Endothelial cell of umbilical vein (primary cell): ENCODE results near the gene HECA. TPM values are rescaled to one million over a fixed set of nuclear protein-coding genes. Genes with fewer than 3 reads are reported as not detected.

ENCODE experiments used
- BruUV-seq: library from RNA; stranded (reverse); fragments of 400-500 nt; replicated peaks from 2 replicates; lab custom pipeline; 2021; lab: Mats Ljungman, UMichigan
- CTCF ChIA-PET: fragments of 300-600, 350-600 bp; sonication (Branson Sonifier 250); formaldehyde crosslinking; loops from one replicate; lab custom pipeline; 2021; ENCODE audit warnings: antibody characterized with exemption, inconsistent platforms; lab: Charles Lee
- POLR2A ChIA-PET: fragments of 300-600, 350-600 bp; sonication (Branson Sonifier 250); formaldehyde crosslinking; loops from one replicate; lab custom pipeline; 2021; ENCODE audit warnings: antibody characterized with exemption, inconsistent platforms; lab: Charles Lee
- DNase-seq: peaks from one replicate; pipeline ENCODE4 v3.0.0-alpha.2; 2011; ENCODE audit warnings: low read depth, low spot score
- FAIRE-seq: peaks from 2 replicates; lab custom pipeline; 2011; peaks lifted over from hg19 to GRCh38; lab: Jason Lieb, UNC
- H2AFZ ChIP-seq: 2 replicates; pipeline ENCODE4 v1.6.0; 2012; ENCODE audit warnings: low read depth, low read length, control low read depth, inconsistent platforms
- H3K27ac ChIP-seq: 2 replicates; pipeline ENCODE4 v1.5.1; 2011; ENCODE audit warnings: low read depth, mild to moderate bottlenecking, control low read depth, low read length, moderate library complexity; ENCODE audit not compliant: insufficient read depth
- H3K27me3 ChIP-seq, 2 experiments: 2 replicates each; pipeline versions ENCODE4 v1.6.0 to v1.6.1; 2011; ENCODE audit warnings: low read length in 2 of 2, mixed read lengths in 1 of 2; ENCODE audit not compliant: control insufficient read depth in 2 of 2, insufficient read depth in 2 of 2
- H3K36me3 ChIP-seq, 2 experiments: 2 replicates in 1 of 2; 3 replicates in 1 of 2; pipeline ENCODE4 v1.5.1; 2011; ENCODE audit warnings: low read length in 2 of 2, mild to moderate bottlenecking in 1 of 2, moderate library complexity in 1 of 2; ENCODE audit not compliant: control insufficient read depth in 2 of 2, insufficient read depth in 2 of 2; ENCODE audit errors: extremely low read depth in 1 of 2
- H3K4me1 ChIP-seq: 3 replicates; pipeline ENCODE4 v1.5.1; 2011; ENCODE audit warnings: mild to moderate bottlenecking, low read length; ENCODE audit not compliant: control insufficient read depth, insufficient read depth; ENCODE audit errors: extremely low read depth
- H3K4me2 ChIP-seq: 2 replicates; pipeline ENCODE4 v1.6.1; 2011; ENCODE audit warnings: low read length, control low read depth, mixed read lengths; ENCODE audit not compliant: insufficient read depth
- H3K4me3 ChIP-seq, 3 experiments: fragments of 200-600 bp in 1 of 3; sonication (generic), shearing (Covaris generic) in 1 of 3; replicated peaks in 1 of 3; 2 replicates each; pipeline ENCODE4 v1.5.1; 2011 to 2016; ENCODE audit warnings: control low read depth in 3 of 3, low read length in 3 of 3, mild to moderate bottlenecking in 2 of 3, inconsistent platforms in 1 of 3, low read depth in 1 of 3, moderate library complexity in 1 of 3; ENCODE audit not compliant: insufficient read depth in 1 of 3
- H3K79me2 ChIP-seq: 2 replicates; pipeline ENCODE4 v1.6.0; 2012; ENCODE audit warnings: low read length, inconsistent platforms; ENCODE audit not compliant: control insufficient read depth, insufficient read depth
- H3K9ac ChIP-seq: replicated peaks from 2 replicates; pipeline ENCODE3; 2011; ENCODE audit warnings: low read length, control low read depth; ENCODE audit not compliant: insufficient read depth; ENCODE audit errors: extremely low read depth
- H3K9me1 ChIP-seq: replicated peaks from 3 replicates; pipeline ENCODE4 v1.6.0; 2011; ENCODE audit warnings: mild to moderate bottlenecking, low read length; ENCODE audit not compliant: control insufficient read depth, insufficient read depth; ENCODE audit errors: extremely low read depth
- H3K9me3 ChIP-seq: replicated peaks from 2 replicates; pipeline ENCODE4 v1.5.1; 2012; ENCODE audit warnings: low read length, inconsistent platforms; ENCODE audit not compliant: control insufficient read depth, insufficient read depth
- H4K20me1 ChIP-seq: replicated peaks from 2 replicates; pipeline ENCODE3; 2011; ENCODE audit warnings: mild to moderate bottlenecking, low read length; ENCODE audit not compliant: control insufficient read depth, insufficient read depth; ENCODE audit errors: extremely low read depth
- CTCF ChIP-seq, 2 donors: IDR thresholded peaks; 1 replicate in 1 of 2; 2 replicates in 1 of 2; pipeline ENCODE4 v1.5.1; 2011; ENCODE audit warnings: low read length in 2 of 2, mild to moderate bottlenecking in 2 of 2, moderate library complexity in 2 of 2, control low read depth in 1 of 2, inconsistent platforms in 1 of 2, low read depth in 1 of 2; ENCODE audit not compliant: insufficient read depth in 1 of 2; ENCODE audit errors: extremely low read depth in 1 of 2
- EZH2 ChIP-seq: IDR thresholded peaks from 2 replicates; pipeline ENCODE4 v1.6.1; 2012; ENCODE audit warnings: borderline replicate concordance, low read depth, mild to moderate bottlenecking, moderate library complexity, low read length, inconsistent platforms; ENCODE audit not compliant: severe bottlenecking
- FOS ChIP-seq: IDR thresholded peaks from 2 replicates; pipeline ENCODE4 v1.6.1; 2011; ENCODE audit warnings: mild to moderate bottlenecking, low read length, moderate library complexity, borderline replicate concordance; ENCODE audit not compliant: insufficient read depth
- GATA2 ChIP-seq: IDR thresholded peaks from 2 replicates; pipeline ENCODE4 v1.7.0; 2011; ENCODE audit warnings: low read depth, mild to moderate bottlenecking, moderate library complexity, mixed read lengths, low read length; ENCODE audit not compliant: insufficient read length, insufficient read depth
- MAX ChIP-seq: IDR thresholded peaks from 2 replicates; pipeline ENCODE4 v1.6.1; 2011; ENCODE audit not compliant: insufficient read depth, insufficient read length
- MYC ChIP-seq: IDR thresholded peaks from one replicate; pipeline ENCODE4 v1.6.1; 2011; ENCODE audit warnings: mild to moderate bottlenecking, low read depth, low read length
- POLR2A ChIP-seq: IDR thresholded peaks from 2 replicates; pipeline ENCODE4 v1.6.1; 2012; ENCODE audit warnings: low read depth, mild to moderate bottlenecking, control low read depth, low read length
- POLR2AphosphoS5 ChIP-seq: IDR thresholded peaks from 2 replicates; pipeline ENCODE4 v1.6.1; 2012; ENCODE audit warnings: low read depth, mild to moderate bottlenecking, control low read depth, low read length, moderate library complexity; ENCODE audit not compliant: insufficient read depth
- dilution Hi-C: fragments of 300-500 bp; cut with MboI; formaldehyde crosslinking; loops from one replicate; pipeline ENCODE4 v1.15.0; 2019; ENCODE audit warnings: low sequenced_read_pairs; ENCODE audit not compliant: extremely low pct_ligation_motif_present
- intact Hi-C: fragments of 100-400 bp; cut with micrococcal nuclease; formaldehyde crosslinking; loops from one replicate; pipeline ENCODE4 v1.10.0; 2022
- polyA plus RNA-seq, 4 experiments: library from polyadenylated mRNA; depleted of rRNA in 3 of 4; stranded (reverse) in 3 of 4; unstranded in 1 of 4; fragments of >200 nt; gene quantifications; 2 replicates each; pipeline versions ENCODE4 v1.2.1 to v1.2.3, GENCODE V29; 2011 to 2012; ENCODE audit warnings: missing spikeins in 1 of 4
- total RNA-seq: library from RNA; stranded (reverse); gene quantifications from 2 replicates; pipeline ENCODE4 v1.2.3, GENCODE V29; 2021

Gene HECA
- total and polyA plus RNA-seq, 2 donors (not counting 3 experiments of a cell fraction or from before 2014, with no cell fraction given): 5.8 to 16.7 TPM

DNA sequence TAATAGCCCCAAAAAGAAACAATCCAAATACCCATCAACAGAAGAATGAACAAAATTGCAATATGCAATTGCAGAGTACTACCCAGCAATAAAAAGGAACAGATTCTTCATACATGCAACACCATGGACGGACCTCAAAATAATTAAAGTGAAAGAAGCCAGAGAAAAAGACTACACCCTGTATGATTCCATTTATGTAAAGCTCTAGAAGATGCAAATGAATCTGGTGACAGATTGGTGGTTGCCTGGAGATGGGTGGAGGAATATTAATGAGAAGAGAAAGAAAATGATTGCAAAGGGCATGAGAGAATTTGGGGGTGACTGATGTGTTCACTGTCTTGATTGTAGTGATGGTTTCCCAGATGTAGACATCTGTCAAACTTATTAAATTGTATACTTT is 51.8 kb downstream of the HECA start:
- H3K27me3 ChIP-seq: no peaks in the 10 kb centered on the region
- H3K9me3 ChIP-seq: no peaks in the 10 kb centered on the region
- no peaks in the 10 kb centered on the region for H3K9me1 ChIP-seq
- dilution Hi-C loops (no loop called here), intact Hi-C loops (no loop called here)
- BruUV-seq: no TSS peak
- TF ChIP-seq FOS (no peak), CTCF (IDR thresholded peaks at IDR 0.05; ENCODE audit: extremely low read depth in 1 of 2, insufficient read depth in 1 of 2, low read depth in 1 of 2, low read length in 2 of 2) (no peak), MAX (no peak), POLR2A (no peak), MYC (no peak), POLR2AphosphoS5 (no peak)
- H3K4me1 ChIP-seq: no peaks in the 10 kb centered on the region
- H3K79me2 ChIP-seq: no peaks in the 10 kb centered on the region
- H3K9ac ChIP-seq: no peak overlapping the region
- no peaks in the 10 kb centered on the region for H4K20me1 ChIP-seq
- no peak overlapping the region for H2AFZ ChIP-seq
- no peak overlapping the region for H3K27ac ChIP-seq
- DNase-seq (no peak), FAIRE-seq (no peak)
- no peaks in the 10 kb centered on the region for H3K36me3 ChIP-seq
- ChIA-PET POLR2A (no interaction called here), CTCF (interaction anchor here (1.2 kb wide), 1 partner anchor 16 kb away, joined by 3 read pairs; no protein-coding TSS in a partner anchor)
- no peak overlapping the region for H3K4me2 ChIP-seq
- no peak overlapping the region for H3K4me3 ChIP-seq

- Histone ChIP-seq H3K27ac (no peak overlapping the region), H2AFZ (no peak overlapping the region), H3K27me3 (no peaks in the 10 kb centered on the region), H3K4me3 (no peak overlapping the region), H4K20me1 (no peaks in the 10 kb centered on the region), H3K9me3 (no peaks in the 10 kb centered on the region), H3K9ac (no peak overlapping the region), H3K36me3 (no peaks in the 10 kb centered on the region), H3K9me1 (no peaks in the 10 kb centered on the region), H3K79me2 (no peaks in the 10 kb centered on the region), H3K4me2 (no peak overlapping the region), H3K4me1 (no peaks in the 10 kb centered on the region)
- intact Hi-C loops: no loop called here
- POLR2A ChIA-PET: no interaction called here
- dilution Hi-C loops: no loop called here
- TF ChIP-seq EZH2 (no peak), MYC (no peak), FOS (no peak), GATA2 (no peak), POLR2AphosphoS5 (no peak), CTCF (IDR thresholded peaks at IDR 0.05; ENCODE audit: extremely low read depth in 1 of 2, insufficient read depth in 1 of 2, low read depth in 1 of 2, low read length in 2 of 2) (no peak), MAX (no peak)
- no TSS peak for BruUV-seq
- CTCF ChIA-PET: no interaction called here
- FAIRE-seq (no peak), DNase-seq (no peak)
Measured at GRCh38 chr6:139187489-139187888, 52.6 kb downstream of the HECA start.
